T-helper 9 cell (primary cell): ENCODE measurements around the gene ZFYVE1.
"Not testable (repeated sequence)": the region's sequence is repeated elsewhere in the genome, so short reads cannot be mapped to it uniquely, and the experiment has no call there.

Experiments used
- DNase-seq: peaks from one replicate; pipeline ENCODE4 v3.0.0-alpha.2; 2020

ZFYVE1 gene

GRCh38 chr14:72957213-72957612 lies 69.7 kb downstream of the ZFYVE1 start:
- no peak for DNase-seq

- DNase-seq = not testable (repeated sequence)
Measured at GRCh38 chr14:72956741-72957140, 70.2 kb downstream of the ZFYVE1 start.

DNA sequence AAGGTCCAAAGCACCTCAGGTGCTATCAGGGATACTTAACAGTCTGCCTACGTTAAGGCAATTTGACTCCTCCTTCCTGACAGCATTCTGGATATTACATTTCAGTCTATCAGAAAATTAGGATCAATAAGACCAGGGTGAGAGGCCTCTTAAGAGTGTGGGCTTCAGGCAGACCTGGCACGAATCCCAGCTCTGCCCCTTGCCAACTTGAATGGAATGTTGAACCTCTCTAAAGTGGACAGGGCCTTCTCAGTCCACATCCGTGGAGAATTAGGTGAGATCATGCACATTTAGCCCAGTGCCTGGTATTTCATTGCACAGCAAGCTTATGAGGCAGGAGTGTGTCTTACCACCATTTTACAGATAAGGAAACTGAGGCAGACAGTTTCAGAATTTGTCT lies 74.7 kb downstream of the ZFYVE1 start:
- no peak for DNase-seq

GRCh38 chr14:72948481-72949138 lies 78.3 kb downstream of the ZFYVE1 start:
- DNase-seq = peak; percentile 62

DNA sequence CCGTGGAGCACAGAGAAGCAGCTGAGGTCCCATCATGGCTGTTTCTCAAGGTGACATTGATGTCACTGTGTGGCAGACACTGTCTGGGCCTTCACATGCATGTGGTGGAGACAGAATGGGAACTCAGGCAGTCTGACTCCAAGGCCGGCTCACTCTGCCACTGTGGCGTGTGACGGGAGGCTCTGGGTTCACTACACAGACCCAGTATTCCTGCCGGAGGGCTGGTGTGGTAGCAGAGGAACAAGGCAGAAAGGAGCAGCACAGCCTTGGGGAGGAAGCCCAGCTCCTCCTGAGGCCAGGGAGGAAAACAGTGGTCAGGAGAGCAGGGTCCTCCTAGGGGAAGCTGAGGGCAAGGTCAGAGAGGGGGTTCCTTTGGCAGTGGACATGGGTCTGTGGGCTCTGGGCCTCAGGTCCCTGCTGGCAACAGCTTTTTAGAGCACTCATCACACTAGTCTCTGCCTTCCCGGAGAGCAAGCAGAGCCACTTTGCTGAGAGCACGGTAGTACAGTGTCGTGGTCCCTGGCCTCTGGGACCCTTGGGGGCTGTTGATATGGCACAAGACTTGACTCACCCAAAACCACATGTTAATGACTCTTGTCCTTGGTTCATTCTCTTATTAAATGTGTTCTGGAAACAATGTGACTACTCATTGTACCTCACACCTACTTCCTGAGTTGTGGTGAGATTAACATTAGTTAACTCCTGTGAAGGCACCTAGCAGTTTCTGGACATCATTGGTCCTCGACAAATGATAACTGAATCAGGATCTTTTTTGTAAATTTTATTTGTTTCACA lies 79.3 kb downstream of the ZFYVE1 start:
- DNase-seq = no peak

- no peak for DNase-seq
Measured at GRCh38 chr14:72946491-72946890, 80.4 kb downstream of the ZFYVE1 start.

GRCh38 chr14:72945356-72946027 lies 81.4 kb downstream of the ZFYVE1 start:
- DNase-seq = no peak

DNA sequence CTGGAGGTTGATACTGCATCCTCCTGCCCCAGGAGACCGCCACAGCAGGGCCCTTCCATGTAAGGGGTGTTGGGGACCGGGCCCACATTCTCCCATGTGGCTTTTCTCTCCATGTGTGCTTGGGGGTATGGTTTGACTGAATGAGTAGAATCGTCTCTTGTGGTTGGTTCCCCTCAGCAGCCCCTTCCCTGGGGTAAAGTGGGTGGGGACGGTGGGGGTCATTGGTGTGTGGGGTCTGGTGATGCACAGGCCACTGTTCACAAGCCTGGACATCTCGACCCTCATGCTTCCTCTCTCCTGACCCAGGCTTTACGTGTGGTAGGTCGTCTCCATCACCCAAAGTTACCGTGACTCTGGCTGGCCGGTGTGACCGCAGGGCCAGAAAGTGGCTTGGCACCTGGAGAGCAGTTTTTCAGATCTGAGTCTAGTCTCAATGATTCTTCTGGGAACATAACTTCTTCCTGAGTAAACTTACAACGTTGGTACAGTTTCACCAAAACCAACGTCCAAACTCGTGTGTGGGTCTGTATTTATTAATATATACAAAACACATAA lies 83.0 kb downstream of the ZFYVE1 start:
- DNase-seq = no peak

GRCh38 chr14:72942934-72943333 lies 84.0 kb downstream of the ZFYVE1 start:
- DNase-seq = no peak

GRCh38 chr14:72941286-72941985 lies 85.5 kb downstream of the ZFYVE1 start:
- no peak for DNase-seq

GRCh38 chr14:72939630-72940029 lies 87.3 kb downstream of the ZFYVE1 start:
- no peak for DNase-seq

DNA sequence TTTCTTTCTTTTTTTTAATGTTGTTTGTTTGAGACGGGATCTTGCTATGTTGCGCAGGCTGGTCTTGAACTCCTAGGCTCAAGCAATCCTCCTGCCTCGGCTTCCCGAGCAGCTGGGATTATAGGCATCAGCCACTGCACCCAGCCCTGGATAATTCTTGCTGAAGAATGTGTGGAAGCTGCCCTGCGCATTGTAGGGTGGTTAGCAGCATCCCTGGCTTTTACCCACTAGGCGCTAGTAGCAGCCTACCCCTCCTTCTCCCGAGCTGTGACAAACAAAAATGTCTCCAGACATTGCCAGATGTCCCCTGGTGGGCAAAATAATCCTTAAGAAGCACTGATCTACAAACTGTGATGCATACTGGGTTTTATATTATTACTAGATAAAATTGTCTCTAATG lies 94.0 kb downstream of the ZFYVE1 start:
- DNase-seq = no peak

- no peak for DNase-seq
Measured at GRCh38 chr14:72929316-72930080, 97.4 kb downstream of the ZFYVE1 start.

DNA sequence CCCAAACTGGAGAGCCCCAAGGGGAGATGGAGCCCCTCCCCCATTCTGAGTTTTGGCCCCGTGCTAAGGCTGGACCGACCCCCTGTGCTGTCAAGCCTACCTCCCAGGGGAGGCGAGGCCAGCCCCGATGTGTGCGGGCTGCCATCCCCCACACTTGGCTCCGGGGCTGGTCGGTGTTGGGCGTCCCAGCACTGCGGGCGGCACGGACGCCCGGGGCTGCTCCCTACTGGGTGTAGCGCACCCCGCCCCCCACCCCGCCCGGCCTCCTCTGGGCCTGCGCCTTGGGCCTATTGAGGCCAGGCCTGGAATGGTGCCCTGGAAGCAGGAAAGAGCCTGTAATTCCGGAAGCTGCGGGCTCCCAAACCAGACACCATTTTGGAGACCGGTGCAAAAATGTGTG lies 98.0 kb downstream of the ZFYVE1 start:
- DNase-seq = no peak

DNA sequence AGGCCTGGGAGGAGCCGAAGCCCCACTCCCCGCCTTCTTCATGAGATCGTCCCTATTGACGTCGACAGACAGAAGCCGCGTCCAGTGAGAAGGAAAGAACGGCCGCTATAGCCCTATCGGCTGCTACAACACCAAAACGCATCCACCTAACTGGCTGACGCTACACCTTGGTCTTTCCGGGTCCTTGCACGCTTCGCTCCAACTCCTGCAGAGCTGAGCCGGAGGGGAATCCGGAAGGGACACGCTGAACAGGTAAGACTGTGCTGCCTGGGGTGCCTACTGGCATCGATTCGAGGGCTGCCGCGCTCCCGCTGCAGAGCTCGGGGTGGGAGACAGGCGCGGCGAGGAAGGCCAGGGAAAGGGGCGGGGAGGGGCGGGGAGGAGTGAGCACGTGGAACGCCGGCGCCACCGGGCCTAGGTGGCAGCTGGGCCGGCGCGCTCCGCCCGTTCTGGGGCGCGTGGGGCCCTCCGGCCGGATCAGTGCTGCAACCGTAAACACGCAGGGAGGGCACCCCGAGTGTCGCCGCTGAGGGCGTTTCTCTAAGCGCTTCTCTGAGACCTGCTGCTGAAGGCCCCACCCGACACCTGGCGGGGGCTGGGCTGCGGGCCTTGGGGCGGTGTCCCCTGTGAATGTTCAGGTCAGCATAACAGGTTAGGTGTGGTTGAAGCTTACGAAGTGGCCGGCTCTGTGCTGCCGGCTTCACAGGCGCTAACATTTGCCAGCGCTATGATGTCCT lies 100.4 kb downstream of the ZFYVE1 start, which contains the start of gene DCAF4:
TSS of gene DCAF4 (plus strand) at position 173 of the 737 bp plus-strand sequence. CDS start 11,515 bp downstream, outside the sequence.
- DNase-seq = peak; percentile 90

DNA sequence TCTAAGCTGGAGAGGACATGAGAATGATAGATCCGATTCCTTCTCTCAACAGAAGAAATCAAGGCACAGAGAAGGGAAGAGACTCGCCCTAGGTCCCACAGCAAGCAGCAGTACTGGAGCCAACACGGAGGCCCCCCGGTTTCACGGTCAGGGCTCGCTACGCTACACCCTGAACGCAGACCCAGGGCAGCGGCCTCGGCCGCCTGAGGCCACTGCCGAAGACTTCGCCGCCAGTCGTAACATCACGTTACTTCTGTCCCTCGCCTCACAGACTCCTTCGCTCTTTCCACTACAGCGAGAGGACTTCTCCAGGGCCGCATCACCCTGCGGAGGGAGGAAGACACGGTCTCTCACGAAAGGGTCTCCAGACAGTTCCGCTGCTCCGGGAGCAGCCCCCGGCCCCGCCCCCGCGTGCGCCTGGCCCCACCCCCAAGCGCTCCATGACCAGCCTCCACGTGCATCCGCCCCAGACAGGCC lies 101.1 kb downstream of the ZFYVE1 start:
- DNase-seq = no peak

DNA sequence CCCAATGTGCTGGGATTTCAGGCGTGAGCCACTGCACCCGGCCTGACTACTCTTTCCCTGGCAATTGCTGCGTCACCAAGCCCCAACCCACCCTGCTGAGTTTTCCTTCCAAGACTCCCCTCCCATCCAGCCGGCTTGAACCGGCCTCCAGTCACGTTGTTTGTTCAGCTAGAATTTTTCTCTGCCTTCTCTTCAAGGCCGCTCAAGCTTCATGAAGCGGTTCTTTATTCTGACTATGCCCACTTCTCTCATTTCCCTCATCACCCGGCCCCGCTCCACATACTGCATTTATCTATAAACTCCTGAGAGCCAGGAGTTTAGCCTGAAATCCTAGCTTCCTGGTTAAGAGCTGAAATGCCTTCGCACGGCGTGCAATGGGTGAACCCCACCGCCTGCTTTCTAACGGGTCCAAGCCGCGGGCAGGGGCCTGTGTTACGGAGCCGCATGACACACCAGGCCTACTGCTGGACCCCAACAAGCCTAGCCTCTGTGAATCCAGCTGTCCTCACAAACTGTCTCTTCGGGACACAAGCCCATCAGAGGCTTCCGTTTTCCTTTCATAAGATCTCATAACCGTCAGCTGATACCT lies 101.6 kb downstream of the ZFYVE1 start:
- no peak for DNase-seq

GRCh38 chr14:72924337-72924736 lies 102.6 kb downstream of the ZFYVE1 start:
- DNase-seq = no peak

DNA sequence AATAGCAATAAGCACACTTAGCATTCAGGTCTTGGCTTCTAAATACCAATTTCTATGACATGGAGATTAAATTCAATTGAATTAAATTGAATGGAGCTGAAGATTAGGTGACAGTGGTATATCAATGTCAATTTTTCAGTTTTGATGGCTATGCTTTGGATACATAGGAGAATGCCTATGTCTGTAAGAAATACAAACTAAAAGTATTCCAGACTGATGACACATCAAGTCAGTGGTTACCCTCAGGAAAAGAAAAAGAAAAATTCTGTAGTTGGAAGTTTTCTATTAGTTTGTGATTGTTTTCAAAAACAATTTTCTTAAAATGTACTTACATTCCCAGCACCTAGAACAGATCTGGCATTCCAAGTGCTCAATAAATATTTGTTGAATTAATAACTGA lies 105.5 kb downstream of the ZFYVE1 start:
- no peak for DNase-seq

GRCh38 chr14:72920008-72920407 lies 106.9 kb downstream of the ZFYVE1 start:
- DNase-seq = no peak
